Measurements from ENCODE around the gene NPM1.

DNA sequence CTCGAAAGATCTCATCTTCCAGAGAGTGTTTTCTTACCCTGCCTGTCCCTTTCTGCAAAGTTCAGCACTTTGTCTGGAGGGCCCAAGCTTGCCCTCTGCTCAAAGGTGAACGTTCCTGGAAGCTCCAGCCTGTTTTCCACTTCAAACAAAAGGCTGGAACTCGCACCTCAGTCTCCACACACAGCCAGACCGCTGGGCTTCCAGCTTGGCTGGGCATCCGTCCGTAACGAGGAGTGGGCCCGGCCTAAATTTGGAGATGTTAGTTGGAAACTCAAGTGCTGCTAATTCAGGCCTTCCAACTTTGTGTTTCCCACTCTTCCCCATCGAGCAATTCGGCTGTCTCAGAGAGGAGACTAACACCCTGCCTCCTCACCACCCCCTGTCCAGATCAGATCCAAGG, 66.9 kb downstream of the NPM1 start:
- TF ChIP-seq, protein P1, sequence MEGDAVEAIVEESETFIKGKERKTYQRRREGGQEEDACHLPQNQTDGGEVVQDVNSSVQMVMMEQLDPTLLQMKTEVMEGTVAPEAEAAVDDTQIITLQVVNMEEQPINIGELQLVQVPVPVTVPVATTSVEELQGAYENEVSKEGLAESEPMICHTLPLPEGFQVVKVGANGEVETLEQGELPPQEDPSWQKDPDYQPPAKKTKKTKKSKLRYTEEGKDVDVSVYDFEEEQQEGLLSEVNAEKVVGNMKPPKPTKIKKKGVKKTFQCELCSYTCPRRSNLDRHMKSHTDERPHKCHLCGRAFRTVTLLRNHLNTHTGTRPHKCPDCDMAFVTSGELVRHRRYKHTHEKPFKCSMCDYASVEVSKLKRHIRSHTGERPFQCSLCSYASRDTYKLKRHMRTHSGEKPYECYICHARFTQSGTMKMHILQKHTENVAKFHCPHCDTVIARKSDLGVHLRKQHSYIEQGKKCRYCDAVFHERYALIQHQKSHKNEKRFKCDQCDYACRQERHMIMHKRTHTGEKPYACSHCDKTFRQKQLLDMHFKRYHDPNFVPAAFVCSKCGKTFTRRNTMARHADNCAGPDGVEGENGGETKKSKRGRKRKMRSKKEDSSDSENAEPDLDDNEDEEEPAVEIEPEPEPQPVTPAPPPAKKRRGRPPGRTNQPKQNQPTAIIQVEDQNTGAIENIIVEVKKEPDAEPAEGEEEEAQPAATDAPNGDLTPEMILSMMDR (IDR thresholded peaks at IDR 0.05) = no peak
- TF ChIP-seq EP300 (IDR thresholded peaks at IDR 0.05) = no peak
